HepG2 (cell line): Measurements from ENCODE around the gene ZACN. TPM values are rescaled to one million over a fixed set of nuclear protein-coding genes. Genes with fewer than 3 reads are reported as not detected.

Experiments
- IKZF4 ChIP-seq: sonication (generic); formaldehyde crosslinking; IDR thresholded peaks from 2 replicates; pipeline ENCODE4 v1.5.1; 2020; ENCODE audit warnings: borderline replicate concordance, mild to moderate bottlenecking, low read depth, missing genetic modification reagents; ENCODE audit errors: not compliant biosample characterization
- NR2F2 ChIP-seq: IDR thresholded peaks from 2 replicates; pipeline ENCODE4 v1.6.1; 2012; ENCODE audit warnings: low read depth, inconsistent platforms, borderline replicate concordance
- PLRG1 ChIP-seq: fragments of 450-650 bp; conservative IDR thresholded peaks from 2 replicates; pipeline ENCODE4 v1.6.1; 2016
- SOX6 ChIP-seq, 2 experiments: fragments of 450-650 bp in 1 of 2; sonication (generic) in 1 of 2; formaldehyde crosslinking in 1 of 2; IDR thresholded peaks; 2 replicates each; pipeline versions ENCODE4 v1.4.0 to v1.6.1; 2017 to 2020; ENCODE audit warnings: antibody characterized with exemption in 1 of 2, mild to moderate bottlenecking in 1 of 2, missing genetic modification reagents in 1 of 2
- STAG1 ChIP-seq: sonication (generic); formaldehyde crosslinking; IDR thresholded peaks from 2 replicates; pipeline ENCODE4 v1.4.0; 2020; ENCODE audit warnings: missing genetic modification reagents
- TEAD3 ChIP-seq: optimal IDR thresholded peaks from 2 replicates; pipeline ENCODE3; 2016; ENCODE audit warnings: borderline replicate concordance
- TFE3 ChIP-seq: IDR thresholded peaks from 2 replicates; pipeline ENCODE4 v1.6.1; 2016
- ZNF121 ChIP-seq: sonication (generic); formaldehyde crosslinking; IDR thresholded peaks from 2 replicates; pipeline ENCODE4 v1.5.0; 2020; ENCODE audit warnings: mild to moderate bottlenecking, missing genetic modification reagents
- ZNF570 ChIP-seq: sonication (generic); formaldehyde crosslinking; IDR thresholded peaks from 2 replicates; pipeline ENCODE4 v1.4.0; 2020; ENCODE audit warnings: mild to moderate bottlenecking, missing genetic modification reagents, borderline replicate concordance
- ZNF687 ChIP-seq: sonication (generic); formaldehyde crosslinking; IDR thresholded peaks from 2 replicates; pipeline ENCODE4 v1.5.1; 2020; ENCODE audit warnings: mild to moderate bottlenecking, missing genetic modification reagents, moderate library complexity
- ZSCAN21 ChIP-seq: sonication (generic); formaldehyde crosslinking; IDR thresholded peaks from 2 replicates; pipeline ENCODE4 v1.8.0; 2022; ENCODE audit warnings: mild to moderate bottlenecking, missing genetic modification reagents, moderate library complexity, borderline replicate concordance
- polyA plus RNA-seq, 8 experiments: library from polyadenylated mRNA; depleted of rRNA in 3 of 8; stranded (reverse) in 7 of 8; unstranded in 1 of 8; fragments of >200 nt; fragmentation: Illumina TruSeq in 4 of 8; extraction: Trizol in 4 of 8; gene quantifications; 2 replicates each; pipeline versions ENCODE4 v1.2.1 to v1.2.3, GENCODE V29; 2011 to 2016; ENCODE audit warnings: low read depth in 4 of 8, missing spikeins in 1 of 8, mixed read lengths in 1 of 8; ENCODE audit not compliant: insufficient read depth in 1 of 8
- total RNA-seq, 5 experiments: library from RNA; depleted of rRNA; stranded (reverse); fragments of >200 nt; fragmentation: Illumina TruSeq; extraction: Trizol; gene quantifications; 2 replicates each; pipeline ENCODE4 v1.2.3, GENCODE V29; 2016; ENCODE audit warnings: low read depth in 1 of 5

ZACN gene
- total and polyA plus RNA-seq, 2 of the 13 experiments (the other 11 are each of a cell fraction or from before 2014, with no cell fraction given) = 0.11 to 0.15 TPM

GRCh38 chr17:76075364-76076145 lies 3.4 kb upstream of the ZACN start (continued):
- TF ChIP-seq ZNF687 (peak; percentile 22), TEAD3 (peak; percentile 42), ZSCAN21 (0 out of 2 replicates have a peak, but pooled peaks have one; percentile 48), PLRG1 (no peak), ZNF121 (CRISPR knock-in tag) (no peak), ZNF570 (CRISPR knock-in tag) (no peak), TFE3 (CRISPR knock-in tag) (no peak), STAG1 (CRISPR knock-in tag) (peak; percentile 54), IKZF4 (CRISPR knock-in tag) (no peak), SOX6 (IDR thresholded peaks at IDR 0.05) (no peak), SOX6 (CRISPR knock-in tag; IDR thresholded peaks at IDR 0.05) (no peak), NR2F2 (no peak)
